NK-92 treated with Interleukin-12 subunit alpha and Interleukin-12 subunit beta, amount 100 ng/mL, for 24 hours (cell line): Measurements from ENCODE around the gene EARS2.

Experiments
- DNase-seq: peaks from one replicate; lab custom pipeline; 2025; lab: John Stamatoyannopoulos, UW

The EARS2 gene

GRCh38 chr16:23482778-23483177 is 74.4 kb downstream of the EARS2 start:
- no peak for DNase-seq

DNA sequence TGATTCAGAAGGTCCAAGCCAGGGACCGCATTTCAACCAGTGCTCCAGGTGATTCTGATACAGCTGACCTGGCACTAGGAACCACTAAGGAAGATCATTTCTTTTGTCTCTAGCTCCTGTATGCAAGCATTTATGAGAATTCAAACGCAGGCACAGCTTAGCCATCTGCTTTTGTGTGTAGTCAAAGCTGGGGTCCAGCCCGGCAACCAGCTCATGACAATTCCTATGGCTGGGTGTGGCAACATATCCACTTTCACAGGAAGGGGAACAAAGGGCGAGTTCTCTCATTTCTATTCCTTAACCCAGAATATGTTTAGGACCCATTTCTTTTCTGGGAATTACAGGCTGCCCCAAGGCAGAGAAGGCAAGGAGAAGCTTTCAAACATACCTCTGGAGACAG is 76.9 kb downstream of the EARS2 start:
- DNase-seq = no peak

DNA sequence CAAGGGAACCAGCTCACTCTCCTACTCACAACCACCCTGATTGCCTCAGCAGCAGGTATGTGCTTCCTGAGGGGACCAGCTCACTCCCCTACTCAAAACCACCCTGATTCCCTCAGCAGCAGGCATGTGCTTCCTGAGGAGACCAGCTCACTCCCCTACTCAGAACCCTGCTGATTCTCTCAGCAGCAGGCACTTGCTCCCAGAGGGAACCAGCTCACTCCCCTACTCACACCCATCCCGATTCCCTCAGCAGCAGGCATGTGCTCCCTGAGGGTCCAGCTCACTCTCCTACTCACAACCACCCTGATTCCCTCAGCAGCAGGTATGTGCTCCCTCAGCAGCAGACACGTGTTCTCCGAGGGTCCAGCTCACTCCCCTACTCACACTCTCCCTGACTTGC is 78.0 kb downstream of the EARS2 start:
- no peak for DNase-seq

GRCh38 chr16:23478566-23478965 is 78.6 kb downstream of the EARS2 start:
- no peak for DNase-seq

GRCh38 chr16:23476289-23476688 is 80.9 kb downstream of the EARS2 start:
- DNase-seq = no peak
